GM12878 (cell line): Measurements from ENCODE around the gene GPR39. TPM values are rescaled to one million over a fixed set of nuclear protein-coding genes. Genes with fewer than 3 reads are reported as not detected.

ENCODE experiments used
- ATAC-seq: fragments of 200-7000 bp; cut with Tn5 transposase; 3 replicates; pipeline ENCODE4 v1.9.1; 2020; ENCODE audit warnings: mild to moderate bottlenecking, moderate library complexity
- BruUV-seq: library from RNA; stranded (reverse); fragments of 400-500 nt; replicated peaks from 2 replicates; lab custom pipeline; 2021; lab: Mats Ljungman, UMichigan
- CTCF ChIA-PET: fragments of 300-600 bp; sonication (Branson Sonifier 250); formaldehyde crosslinking; extraction: SDS; loops from one replicate; lab custom pipeline; 2021; ENCODE audit warnings: inconsistent platforms; lab: Yijun Ruan, JAX
- POLR2A ChIA-PET: fragments of 350-600 bp; formaldehyde crosslinking; extraction: SDS; loops from one replicate; lab custom pipeline; 2021; ENCODE audit warnings: inconsistent platforms; lab: Charles Lee
- RAD21 ChIA-PET: fragments of 300-600 bp; sonication (Branson Sonifier 250); formaldehyde crosslinking; loops from one replicate; lab custom pipeline; 2023; ENCODE audit warnings: antibody characterized with exemption; ENCODE audit not compliant: unreplicated experiment; lab: Charles Lee
- SMC1A ChIA-PET: fragments of 300-600 bp; sonication (Branson Sonifier 250); formaldehyde crosslinking; loops from one replicate; lab custom pipeline; 2023; ENCODE audit not compliant: unreplicated experiment, uncharacterized antibody; lab: Charles Lee
- DNase-seq: peaks from one replicate; pipeline ENCODE4 v3.0.0-alpha.2; 2011; ENCODE audit warnings: low read depth, low spot score
- FAIRE-seq: peaks from 3 replicates; lab custom pipeline; 2011; peaks lifted over from hg19 to GRCh38; lab: Jason Lieb, UNC
- H2AFZ ChIP-seq: 2 replicates; pipeline ENCODE4 v1.6.0; 2011; ENCODE audit warnings: low read depth, low read length, control low read depth; ENCODE audit not compliant: control insufficient read depth
- H3K27ac ChIP-seq: 2 replicates; pipeline ENCODE4 v1.5.1; 2011; ENCODE audit warnings: control low read depth; ENCODE audit not compliant: control insufficient read depth, insufficient read depth
- H3K27me3 ChIP-seq, 2 experiments: replicated peaks in 1 of 2; 2 replicates each; pipeline versions ENCODE4 v1.6.0 to v1.6.1; 2011; ENCODE audit warnings: low read length in 1 of 2; ENCODE audit not compliant: control insufficient read depth in 2 of 2, insufficient read depth in 2 of 2
- H3K36me3 ChIP-seq, 2 experiments: 2 replicates each; pipeline ENCODE4 v1.5.1; 2011; ENCODE audit warnings: low read length in 1 of 2; ENCODE audit not compliant: control insufficient read depth in 2 of 2, insufficient read depth in 2 of 2
- H3K4me1 ChIP-seq: 2 replicates; pipeline ENCODE4 v1.6.1; 2011; ENCODE audit warnings: mild to moderate bottlenecking, low read length, moderate library complexity, mixed read lengths; ENCODE audit not compliant: control insufficient read depth, insufficient read depth
- H3K4me2 ChIP-seq: 2 replicates; pipeline ENCODE4 v1.6.0; 2011; ENCODE audit warnings: control low read depth; ENCODE audit not compliant: control insufficient read depth, insufficient read depth
- H3K4me3 ChIP-seq: fragments of 200-600 bp; sonication (generic); 2 replicates; pipeline ENCODE4 v1.5.1; 2016
- H3K79me2 ChIP-seq: 2 replicates; pipeline ENCODE4 v1.6.0; 2011; ENCODE audit warnings: low read length; ENCODE audit not compliant: control insufficient read depth, insufficient read depth
- H3K9ac ChIP-seq: 2 replicates; pipeline ENCODE4 v1.8.0; 2011; ENCODE audit warnings: low read length, control low read depth, mixed read lengths; ENCODE audit not compliant: control insufficient read depth, insufficient read depth
- H3K9me3 ChIP-seq: replicated peaks from 3 replicates; pipeline ENCODE4 v1.5.1; 2011; ENCODE audit warnings: mild to moderate bottlenecking, low read length; ENCODE audit not compliant: control insufficient read depth, insufficient read depth
- H4K20me1 ChIP-seq: 2 replicates; pipeline ENCODE4 v1.6.0; 2011; ENCODE audit not compliant: control insufficient read depth, insufficient read depth
- GATAD2B ChIP-seq: fragments of 450-650 bp; conservative IDR thresholded peaks from 2 replicates; pipeline ENCODE4 v1.6.1; 2017; ENCODE audit warnings: low read depth, mild to moderate bottlenecking, moderate library complexity
- HCFC1 ChIP-seq: fragments of 150-350 bp; IDR thresholded peaks from 2 replicates; pipeline ENCODE4 v1.6.1; 2014; ENCODE audit warnings: low read length
- NBN ChIP-seq: fragments of 450-650 bp; IDR thresholded peaks from 2 replicates; pipeline ENCODE4 v1.6.1; 2016
- PKNOX1 ChIP-seq: fragments of 450-650 bp; IDR thresholded peaks from 2 replicates; pipeline ENCODE4 v1.6.1; 2016; ENCODE audit warnings: mild to moderate bottlenecking
- RAD21 ChIP-seq: IDR thresholded peaks from 2 replicates; pipeline ENCODE4 v1.6.1; 2011; ENCODE audit warnings: mild to moderate bottlenecking, low read depth, low read length, moderate library complexity; ENCODE audit not compliant: insufficient read depth
- SIX5 ChIP-seq: IDR thresholded peaks from 2 replicates; pipeline ENCODE4 v1.6.1; 2011; ENCODE audit warnings: mild to moderate bottlenecking, low read depth, low read length, moderate library complexity; ENCODE audit not compliant: severe bottlenecking
- SMARCA5 ChIP-seq: fragments of 450-650 bp; IDR thresholded peaks from 2 replicates; pipeline ENCODE4 v1.6.1; 2017; ENCODE audit warnings: mild to moderate bottlenecking
- SUZ12 ChIP-seq: fragments of 200-600 bp; sonication (generic); IDR thresholded peaks from one replicate; pipeline ENCODE4 v1.6.1; 2018; ENCODE audit warnings: antibody characterized with exemption, mild to moderate bottlenecking; ENCODE audit not compliant: unreplicated experiment
- TARDBP ChIP-seq: IDR thresholded peaks from 2 replicates; pipeline ENCODE4 v1.6.1; 2016; ENCODE audit warnings: borderline replicate concordance
- WGBS: methylation state at CpG from one replicate; pipeline ENCODE4 v1.1.6; 2016; ENCODE audit warnings: low lambda C conversion rate; ENCODE audit not compliant: insufficient replicate concordance, insufficient coverage; ENCODE audit errors: missing lambda C conversion rate; 5-methylcytosine and 5-hydroxymethylcytosine counted together
- in situ Hi-C: fragments of 300-500 bp; cut with MboI; formaldehyde crosslinking; loops from 9 replicates; pipeline ENCODE4 v1.14.3; 2018; ENCODE audit warnings: mixed read lengths
- intact Hi-C: fragments of 100-400 bp; cut with micrococcal nuclease; formaldehyde crosslinking; loops from one replicate; pipeline ENCODE4 v1.14.2; 2022; ENCODE audit not compliant: unreplicated experiment
- polyA plus RNA-seq, 11 experiments: library from polyadenylated mRNA; depleted of rRNA in 4 of 11; unstranded in 6 of 11; stranded (reverse) in 5 of 11; fragments of >200 nt; fragmentation: Nextera tagmentation in 4 of 11; fragmentation: Illumina TruSeq in 1 of 11; extraction: Ambion mirVana in 4 of 11; extraction: Trizol in 1 of 11; gene quantifications; 1 replicate in 1 of 11; 2 replicates in 10 of 11; pipeline versions ENCODE4 v1.2.1 to v1.2.3, GENCODE V29; 2011 to 2016; ENCODE audit warnings: inconsistent platforms in 2 of 11, missing spikeins in 2 of 11, low read depth in 1 of 11
- total RNA-seq, 4 experiments: library from RNA; depleted of rRNA in 3 of 4; stranded (reverse); fragments of >200 nt in 3 of 4; fragmentation: Illumina TruSeq in 1 of 4; extraction: Trizol in 1 of 4; gene quantifications; 2 replicates each; pipeline versions ENCODE4 v1.2.1 to v1.2.3, GENCODE V29; 2013 to 2021
- TF ChIP-seq, protein P1 (sequence below): IDR thresholded peaks from 2 replicates; pipeline ENCODE4 v1.6.1; 2012; ENCODE audit warnings: improper control_type of control experiment, low read depth, low read length; ENCODE audit not compliant: insufficient replicate concordance
- TF ChIP-seq, protein P2 (sequence below): fragments of 450-650 bp; IDR thresholded peaks from 2 replicates; pipeline ENCODE4 v1.6.1; 2017; ENCODE audit warnings: borderline replicate concordance

GPR39 gene
- total and polyA plus RNA-seq, 10 of the 15 experiments (the other 5 are each of a cell fraction or from before 2014, with no cell fraction given), result 0.05 to 0.23 TPM; not detected in 8

GRCh38 chr2:132448331-132448730, 31.7 kb downstream of the GPR39 start:
- POLR2A ChIA-PET, result no interaction called here
- no peaks in the 10 kb centered on the region for H3K9me3 ChIP-seq
- WGBS, result 7% methylated on average over 6 of the region's 6 CpGs
- no peaks in the 10 kb centered on the region for H3K36me3 ChIP-seq
- no peaks in the 10 kb centered on the region for H3K79me2 ChIP-seq
- FAIRE-seq, result no peak
- no peak overlapping the region for H3K4me2 ChIP-seq
- H3K9ac ChIP-seq, result no peak overlapping the region
- TF ChIP-seq, protein P1, sequence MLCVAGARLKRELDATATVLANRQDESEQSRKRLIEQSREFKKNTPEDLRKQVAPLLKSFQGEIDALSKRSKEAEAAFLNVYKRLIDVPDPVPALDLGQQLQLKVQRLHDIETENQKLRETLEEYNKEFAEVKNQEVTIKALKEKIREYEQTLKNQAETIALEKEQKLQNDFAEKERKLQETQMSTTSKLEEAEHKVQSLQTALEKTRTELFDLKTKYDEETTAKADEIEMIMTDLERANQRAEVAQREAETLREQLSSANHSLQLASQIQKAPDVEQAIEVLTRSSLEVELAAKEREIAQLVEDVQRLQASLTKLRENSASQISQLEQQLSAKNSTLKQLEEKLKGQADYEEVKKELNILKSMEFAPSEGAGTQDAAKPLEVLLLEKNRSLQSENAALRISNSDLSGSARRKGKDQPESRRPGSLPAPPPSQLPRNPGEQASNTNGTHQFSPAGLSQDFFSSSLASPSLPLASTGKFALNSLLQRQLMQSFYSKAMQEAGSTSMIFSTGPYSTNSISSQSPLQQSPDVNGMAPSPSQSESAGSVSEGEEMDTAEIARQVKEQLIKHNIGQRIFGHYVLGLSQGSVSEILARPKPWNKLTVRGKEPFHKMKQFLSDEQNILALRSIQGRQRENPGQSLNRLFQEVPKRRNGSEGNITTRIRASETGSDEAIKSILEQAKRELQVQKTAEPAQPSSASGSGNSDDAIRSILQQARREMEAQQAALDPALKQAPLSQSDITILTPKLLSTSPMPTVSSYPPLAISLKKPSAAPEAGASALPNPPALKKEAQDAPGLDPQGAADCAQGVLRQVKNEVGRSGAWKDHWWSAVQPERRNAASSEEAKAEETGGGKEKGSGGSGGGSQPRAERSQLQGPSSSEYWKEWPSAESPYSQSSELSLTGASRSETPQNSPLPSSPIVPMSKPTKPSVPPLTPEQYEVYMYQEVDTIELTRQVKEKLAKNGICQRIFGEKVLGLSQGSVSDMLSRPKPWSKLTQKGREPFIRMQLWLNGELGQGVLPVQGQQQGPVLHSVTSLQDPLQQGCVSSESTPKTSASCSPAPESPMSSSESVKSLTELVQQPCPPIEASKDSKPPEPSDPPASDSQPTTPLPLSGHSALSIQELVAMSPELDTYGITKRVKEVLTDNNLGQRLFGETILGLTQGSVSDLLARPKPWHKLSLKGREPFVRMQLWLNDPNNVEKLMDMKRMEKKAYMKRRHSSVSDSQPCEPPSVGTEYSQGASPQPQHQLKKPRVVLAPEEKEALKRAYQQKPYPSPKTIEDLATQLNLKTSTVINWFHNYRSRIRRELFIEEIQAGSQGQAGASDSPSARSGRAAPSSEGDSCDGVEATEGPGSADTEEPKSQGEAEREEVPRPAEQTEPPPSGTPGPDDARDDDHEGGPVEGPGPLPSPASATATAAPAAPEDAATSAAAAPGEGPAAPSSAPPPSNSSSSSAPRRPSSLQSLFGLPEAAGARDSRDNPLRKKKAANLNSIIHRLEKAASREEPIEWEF, result no peak
- no peak for TF ChIP-seq SMARCA5
- TF ChIP-seq HCFC1, result no peak
- TF ChIP-seq NBN, result no peak
- TF ChIP-seq, protein P2, sequence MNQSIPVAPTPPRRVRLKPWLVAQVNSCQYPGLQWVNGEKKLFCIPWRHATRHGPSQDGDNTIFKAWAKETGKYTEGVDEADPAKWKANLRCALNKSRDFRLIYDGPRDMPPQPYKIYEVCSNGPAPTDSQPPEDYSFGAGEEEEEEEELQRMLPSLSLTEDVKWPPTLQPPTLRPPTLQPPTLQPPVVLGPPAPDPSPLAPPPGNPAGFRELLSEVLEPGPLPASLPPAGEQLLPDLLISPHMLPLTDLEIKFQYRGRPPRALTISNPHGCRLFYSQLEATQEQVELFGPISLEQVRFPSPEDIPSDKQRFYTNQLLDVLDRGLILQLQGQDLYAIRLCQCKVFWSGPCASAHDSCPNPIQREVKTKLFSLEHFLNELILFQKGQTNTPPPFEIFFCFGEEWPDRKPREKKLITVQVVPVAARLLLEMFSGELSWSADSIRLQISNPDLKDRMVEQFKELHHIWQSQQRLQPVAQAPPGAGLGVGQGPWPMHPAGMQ, result no peak
- no peak for TF ChIP-seq RAD21
- TF ChIP-seq GATAD2B, result no peak
- no peak for TF ChIP-seq PKNOX1
- TF ChIP-seq TARDBP, result no peak
- TF ChIP-seq SUZ12, result no peak
- no peak for TF ChIP-seq SIX5
- intact Hi-C loops, result no loop called here
- no peak overlapping the region for H3K4me3 ChIP-seq
- ATAC-seq, result no peak
- H3K27me3 ChIP-seq, result no peaks in the 10 kb centered on the region
- no peaks in the 10 kb centered on the region for H3K4me1 ChIP-seq
- H3K27ac ChIP-seq, result no peak overlapping the region
- SMC1A ChIA-PET, result no interaction called here
- no TSS peak for BruUV-seq
- CTCF ChIA-PET, result interaction anchor here (1.2 to 1.3 kb wide), 2 partner anchors 8 to 100 kb away, joined by 3 to 5 read pairs; no protein-coding TSS in a partner anchor
- in situ Hi-C loops, result no loop called here
- RAD21 ChIA-PET, result no interaction called here
- no peak for DNase-seq
- no peaks in the 10 kb centered on the region for H4K20me1 ChIP-seq
- no peak overlapping the region for H2AFZ ChIP-seq
